Left lung (tissue), 10 donors: ENCODE measurements around the gene POU2AF3. TPM values are rescaled to one million over a fixed set of nuclear protein-coding genes. Genes with fewer than 3 reads are reported as not detected.

Experiments
- ATAC-seq: fragments of 200-7000 bp; cut with Tn5 transposase; one replicate; pipeline ENCODE4 v1.9.1; 2020; ENCODE audit warnings: moderate library complexity
- DNase-seq, 4 donors: peaks; one replicate each; pipeline ENCODE4 v3.0.0-alpha.2; 2013 to 2020
- H3K27ac ChIP-seq, 2 donors: fragments of 200-600 bp; sonication (generic) in 1 of 2; one replicate each; pipeline versions ENCODE4 v1.5.0 to v1.8.0; 2020 to 2021
- H3K27me3 ChIP-seq, 2 donors: fragments of 200-600 bp; sonication (generic) in 1 of 2; one replicate each; pipeline versions ENCODE4 v1.5.0 to v1.8.0; 2020 to 2021
- H3K36me3 ChIP-seq, 2 donors: fragments of 200-600 bp; sonication (generic) in 1 of 2; one replicate each; pipeline versions ENCODE4 v1.5.0 to v1.8.0; 2020 to 2021
- H3K4me1 ChIP-seq, 2 donors: fragments of 200-600 bp; one replicate each; pipeline ENCODE4 v1.8.0; 2021
- H3K4me3 ChIP-seq, 2 donors: fragments of 200-600 bp; sonication (generic) in 1 of 2; one replicate each; pipeline versions ENCODE4 v1.5.0 to v1.8.0; 2020 to 2021; ENCODE audit warnings: mild to moderate bottlenecking in 1 of 2
- H3K9me3 ChIP-seq, 2 donors: fragments of 200-600 bp; sonication (generic) in 1 of 2; one replicate each; pipeline versions ENCODE4 v1.5.0 to v1.8.0; 2020 to 2021
- CTCF ChIP-seq, 2 donors: fragments of 200-600 bp; sonication (generic) in 1 of 2; IDR thresholded peaks; one replicate each; pipeline versions ENCODE4 v1.5.0 to v1.8.0; 2021; ENCODE audit warnings: antibody characterized with exemption in 2 of 2
- intact Hi-C, 2 donors: fragments of 100-400 bp; cut with DNase I; formaldehyde crosslinking; loops; one replicate each; pipeline versions ENCODE4 v1.11.2 to v1.14.2; 2022
- polyA plus RNA-seq, 6 donors: library from polyadenylated mRNA; unstranded; fragments of 120-200 nt; gene quantifications; one replicate each; pipeline ENCODE4 v1.2.1, GENCODE V29; 2013; ENCODE audit not compliant: insufficient read length in 6 of 6
- total RNA-seq, 2 donors: library from RNA; stranded (reverse); fragmentation: NEBNext Ultra II Directional; extraction: Animal tissue kit (Norgen Biotek cat#: 25700); gene quantifications; one replicate each; pipeline ENCODE4 v1.2.1, GENCODE V29; 2021
- donor health status: DM: no; HTN: yes; CAD: no.
- donor health status: DM: no; HTN: no; CAD: no.

POU2AF3 gene
- total and polyA plus RNA-seq, 8 donors: 2.7 to 14.4 (median 10.3) TPM

- ATAC-seq (no peak), DNase-seq (no peak)
- intact Hi-C loops: no loop called here
- peaks cover 0 to 5% of the 10 kb centered on the region in 2 donors for H3K4me1 ChIP-seq
- no peaks in the 10 kb centered on the region for H3K9me3 ChIP-seq
- H3K36me3 ChIP-seq: no peaks in the 10 kb centered on the region
- TF ChIP-seq CTCF (IDR thresholded peaks at IDR 0.05): no peak
- H3K27ac ChIP-seq: peak overlapping the region in 1 of 2 donors; percentile 21
- no peaks in the 10 kb centered on the region for H3K27me3 ChIP-seq
- H3K4me3 ChIP-seq: no peak overlapping the region
Measured at GRCh38 chr11:111324277-111324720, 26.0 kb downstream of the POU2AF3 start.

- no peak overlapping the region for H3K27ac ChIP-seq
- ATAC-seq: no peak
- no peaks in the 10 kb centered on the region for H3K36me3 ChIP-seq
- H3K4me3 ChIP-seq: no peak overlapping the region
- H3K27me3 ChIP-seq: no peaks in the 10 kb centered on the region
- TF ChIP-seq CTCF (IDR thresholded peaks at IDR 0.05): no peak
- DNase-seq: no peak
- H3K4me1 ChIP-seq: peaks cover 0 to 5% of the 10 kb centered on the region in 2 donors
- H3K9me3 ChIP-seq: no peaks in the 10 kb centered on the region
- intact Hi-C loops: no loop called here
Measured at GRCh38 chr11:111325259-111325658, 26.9 kb downstream of the POU2AF3 start.

- H3K27me3 ChIP-seq: no peaks in the 10 kb centered on the region
- no peak overlapping the region for H3K4me3 ChIP-seq
- no peaks in the 10 kb centered on the region for H3K4me1 ChIP-seq
- ATAC-seq: peak; percentile 19
- TF ChIP-seq CTCF (IDR thresholded peaks at IDR 0.05): no peak
- intact Hi-C loops: no loop called here
- no peaks in the 10 kb centered on the region for H3K9me3 ChIP-seq
- no peak for DNase-seq
- peak overlapping the region in 1 of 2 donors; percentile 11 for H3K27ac ChIP-seq
- H3K36me3 ChIP-seq: no peaks in the 10 kb centered on the region
Measured at GRCh38 chr11:111326824-111327223, 28.5 kb downstream of the POU2AF3 start.

GRCh38 chr11:111327908-111328624 is 29.7 kb downstream of the POU2AF3 start:
- no peak for TF ChIP-seq CTCF (IDR thresholded peaks at IDR 0.05)
- intact Hi-C loops: no loop called here
- Histone ChIP-seq H3K4me1 (no peaks in the 10 kb centered on the region), H3K36me3 (no peaks in the 10 kb centered on the region), H3K27me3 (no peaks in the 10 kb centered on the region), H3K4me3 (no peak overlapping the region), H3K27ac (peak overlapping the region in 1 of 2 donors; percentile 11), H3K9me3 (no peaks in the 10 kb centered on the region)
- DNase-seq: peak in 3 of 4 donors; percentile 63 to 86 (median 82)
- ATAC-seq: peak; percentile 89

- Histone ChIP-seq H3K27ac (no peak overlapping the region), H3K4me1 (no peaks in the 10 kb centered on the region), H3K4me3 (no peak overlapping the region), H3K27me3 (no peaks in the 10 kb centered on the region), H3K9me3 (no peaks in the 10 kb centered on the region), H3K36me3 (no peaks in the 10 kb centered on the region)
- peak; percentile 18 for ATAC-seq
- intact Hi-C loops: no loop called here
- TF ChIP-seq CTCF (IDR thresholded peaks at IDR 0.05): no peak
- DNase-seq: peak in 1 of 4 donors; percentile 48
Measured at GRCh38 chr11:111329306-111330204, 31.2 kb downstream of the POU2AF3 start.
